Thymus (tissue), 11 donors: ENCODE results near the gene SRP68. TPM values are rescaled to one million over a fixed set of nuclear protein-coding genes. Genes with fewer than 3 reads are reported as not detected.

Experiments used
- DNase-seq, 9 donors: peaks; one replicate each; pipeline ENCODE4 v3.0.0-alpha.2; 2013; ENCODE audit warnings: low spot score in 9 of 9, low read depth in 6 of 9, missing footprints in 1 of 9
- H3K27ac ChIP-seq, 2 donors: one replicate each; pipeline ENCODE4 v1.5.1; 2013; ENCODE audit warnings: control low read depth in 1 of 2, low read depth in 1 of 2, low read length in 1 of 2, mild to moderate bottlenecking in 1 of 2, moderate library complexity in 1 of 2
- H3K27me3 ChIP-seq, 2 donors: one replicate each; pipeline ENCODE4 v1.5.1; 2013; ENCODE audit warnings: low read length in 1 of 2; ENCODE audit not compliant: control insufficient read depth in 2 of 2, insufficient read depth in 1 of 2
- H3K36me3 ChIP-seq, 2 donors: one replicate each; pipeline ENCODE4 v1.5.1; 2013; ENCODE audit warnings: low read length in 1 of 2, mild to moderate bottlenecking in 1 of 2, moderate library complexity in 1 of 2; ENCODE audit not compliant: control insufficient read depth in 2 of 2, insufficient read depth in 2 of 2
- H3K4me1 ChIP-seq, 2 donors: one replicate each; pipeline ENCODE4 v1.5.1; 2013; ENCODE audit warnings: low read length in 2 of 2; ENCODE audit not compliant: control insufficient read depth in 2 of 2, insufficient read depth in 2 of 2
- H3K4me3 ChIP-seq, 2 donors: one replicate each; pipeline ENCODE4 v1.5.1; 2013; ENCODE audit warnings: low read length in 2 of 2, control low read depth in 1 of 2, mild to moderate bottlenecking in 1 of 2
- H3K9me3 ChIP-seq, 2 donors: one replicate each; pipeline ENCODE4 v1.5.1; 2013; ENCODE audit warnings: low read length in 1 of 2, mild to moderate bottlenecking in 1 of 2; ENCODE audit not compliant: control insufficient read depth in 2 of 2, insufficient read depth in 1 of 2
- WGBS: extraction: QIAGEN DNeasy Blood & Tissue Kit; methylation state at CpG from one replicate; pipeline ENCODE4 v1.1.7; 2013; 5-methylcytosine and 5-hydroxymethylcytosine counted together
- polyA plus RNA-seq: library from polyadenylated mRNA; stranded (reverse); fragments of 200-250 nt; gene quantifications from one replicate; pipeline ENCODE4 v1.2.3, GENCODE V29; 2013
- total RNA-seq: library from RNA; stranded (reverse); fragments of 120-200 nt; gene quantifications from one replicate; pipeline ENCODE4 v1.2.4, GENCODE V29; 2013
- donor health status: healthy.

SRP68 gene
- total and polyA plus RNA-seq, 2 donors = 19.9 to 47.6 TPM

- no peak for DNase-seq
- H3K36me3 ChIP-seq = peaks cover 86 to 90% of the 10 kb centered on the region in 2 donors
- no peak overlapping the region for H3K27ac ChIP-seq
- no peaks in the 10 kb centered on the region for H3K27me3 ChIP-seq
- 90% methylated on average over 20 of the region's 20 CpGs for WGBS
- no peaks in the 10 kb centered on the region for H3K9me3 ChIP-seq
- H3K4me3 ChIP-seq = no peak overlapping the region
- peaks cover 0 to 15% of the 10 kb centered on the region in 2 donors for H3K4me1 ChIP-seq
These were observed 20.5 kb upstream of the SRP68 start for GRCh38 chr17:76092526-76093413.

GRCh38 chr17:76091526-76092286 lies 19.4 kb upstream of the SRP68 start:
- Histone ChIP-seq H3K4me1 (peaks cover 0 to 15% of the 10 kb centered on the region in 2 donors), H3K4me3 (no peak overlapping the region), H3K27me3 (no peaks in the 10 kb centered on the region)

GRCh38 chr17:76090517-76091129 lies 18.3 kb upstream of the SRP68 start:
- 93% methylated on average over 17 of the region's 17 CpGs for WGBS
- Histone ChIP-seq H3K4me3 (no peak overlapping the region), H3K9me3 (no peaks in the 10 kb centered on the region), H3K27me3 (no peaks in the 10 kb centered on the region), H3K36me3 (peaks cover 92% of the 10 kb centered on the region in 2 donors), H3K27ac (peak overlapping the region; percentile 3 to 56), H3K4me1 (peaks cover 0 to 15% of the 10 kb centered on the region in 2 donors)
- DNase-seq = no peak

More at GRCh38 chr17:76091526-76092286, 19.4 kb upstream of the SRP68 start:
- DNase-seq = no peak
- Histone ChIP-seq H3K27ac (peak overlapping the region in 1 of 2 donors; percentile 31), H3K36me3 (peaks cover 90 to 91% of the 10 kb centered on the region in 2 donors), H3K9me3 (no peaks in the 10 kb centered on the region)
- WGBS = 77% methylated on average over 23 of the region's 23 CpGs

GRCh38 chr17:76089680-76090516 lies 17.6 kb upstream of the SRP68 start:
- H3K27me3 ChIP-seq = no peaks in the 10 kb centered on the region
- peaks cover 92 to 97% of the 10 kb centered on the region in 2 donors for H3K36me3 ChIP-seq
- peaks cover 0 to 15% of the 10 kb centered on the region in 2 donors for H3K4me1 ChIP-seq
- no peak overlapping the region for H3K4me3 ChIP-seq
- no peak for DNase-seq
- 95% methylated on average over 32 of the region's 32 CpGs for WGBS
- H3K9me3 ChIP-seq = no peaks in the 10 kb centered on the region
- H3K27ac ChIP-seq = no peak overlapping the region

GRCh38 chr17:76088868-76089576 lies 16.7 kb upstream of the SRP68 start:
- no peak overlapping the region for H3K4me3 ChIP-seq
- peaks cover 0 to 15% of the 10 kb centered on the region in 2 donors for H3K4me1 ChIP-seq
- WGBS = 98% methylated on average over 25 of the region's 25 CpGs
- no peak for DNase-seq
- H3K27me3 ChIP-seq = no peaks in the 10 kb centered on the region
- H3K9me3 ChIP-seq = no peaks in the 10 kb centered on the region
- H3K27ac ChIP-seq = no peak overlapping the region
- H3K36me3 ChIP-seq = peaks cover 95 to 99% of the 10 kb centered on the region in 2 donors

GRCh38 chr17:76088041-76088867 lies 15.9 kb upstream of the SRP68 start:
- H3K27ac ChIP-seq = no peak overlapping the region
- no peak for DNase-seq
- peaks cover 95 to 99% of the 10 kb centered on the region in 2 donors for H3K36me3 ChIP-seq
- no peaks in the 10 kb centered on the region for H3K9me3 ChIP-seq
- H3K4me3 ChIP-seq = no peak overlapping the region
- 89% methylated on average over 25 of the region's 25 CpGs for WGBS
- no peaks in the 10 kb centered on the region for H3K27me3 ChIP-seq
- H3K4me1 ChIP-seq = peaks cover 0 to 15% of the 10 kb centered on the region in 2 donors

GRCh38 chr17:76087531-76087930 lies 15.2 kb upstream of the SRP68 start:
- Histone ChIP-seq H3K27me3 (no peaks in the 10 kb centered on the region), H3K4me1 (peaks cover 0 to 15% of the 10 kb centered on the region in 2 donors), H3K36me3 (peaks cover 95 to 99% of the 10 kb centered on the region in 2 donors), H3K9me3 (no peaks in the 10 kb centered on the region), H3K27ac (no peak overlapping the region), H3K4me3 (no peak overlapping the region)
- WGBS = 94% methylated on average over 11 of the region's 11 CpGs
- DNase-seq = no peak
